Measurements from ENCODE around the gene SLC10A7.

DNA sequence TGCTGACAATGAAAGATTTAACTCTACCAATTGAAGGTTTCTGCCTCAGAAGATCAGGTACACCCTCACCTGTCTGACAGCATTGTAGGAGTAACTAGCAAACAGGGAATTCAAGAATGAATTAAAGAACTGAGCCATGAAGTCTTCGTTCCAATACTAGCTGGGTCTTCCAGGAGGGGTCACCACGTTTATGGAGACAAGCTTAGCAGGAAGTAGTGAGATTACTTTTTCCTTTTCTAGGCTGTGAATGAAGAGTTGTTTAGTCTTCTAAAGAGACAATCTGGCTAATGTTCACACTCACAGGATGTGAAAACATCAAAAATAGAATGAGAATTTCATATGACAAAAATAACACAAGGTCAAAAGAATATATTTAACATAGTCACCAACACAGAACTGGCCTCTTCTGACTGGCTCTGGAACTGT is 252.5 kb downstream of the SLC10A7 start:
- TF ChIP-seq TOX (CRISPR knock-in tag; IDR thresholded peaks at IDR 0.05; ENCODE audit: borderline replicate concordance): no peak
- TF ChIP-seq, protein P1, sequence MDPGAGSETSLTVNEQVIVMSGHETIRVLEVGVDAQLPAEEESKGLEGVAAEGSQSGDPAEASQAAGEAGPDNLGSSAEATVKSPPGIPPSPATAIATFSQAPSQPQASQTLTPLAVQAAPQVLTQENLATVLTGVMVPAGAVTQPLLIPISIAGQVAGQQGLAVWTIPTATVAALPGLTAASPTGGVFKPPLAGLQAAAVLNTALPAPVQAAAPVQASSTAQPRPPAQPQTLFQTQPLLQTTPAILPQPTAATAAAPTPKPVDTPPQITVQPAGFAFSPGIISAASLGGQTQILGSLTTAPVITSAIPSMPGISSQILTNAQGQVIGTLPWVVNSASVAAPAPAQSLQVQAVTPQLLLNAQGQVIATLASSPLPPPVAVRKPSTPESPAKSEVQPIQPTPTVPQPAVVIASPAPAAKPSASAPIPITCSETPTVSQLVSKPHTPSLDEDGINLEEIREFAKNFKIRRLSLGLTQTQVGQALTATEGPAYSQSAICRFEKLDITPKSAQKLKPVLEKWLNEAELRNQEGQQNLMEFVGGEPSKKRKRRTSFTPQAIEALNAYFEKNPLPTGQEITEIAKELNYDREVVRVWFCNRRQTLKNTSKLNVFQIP (CRISPR knock-in tag; IDR thresholded peaks at IDR 0.05; ENCODE audit: borderline replicate concordance, low read depth): no peak
- TF ChIP-seq ZC3H10 (CRISPR knock-in tag; IDR thresholded peaks at IDR 0.05): no peak
- no peak for TF ChIP-seq ZFP30 (CRISPR knock-in tag; IDR thresholded peaks at IDR 0.05)
- no peak for TF ChIP-seq BACH2 (CRISPR knock-in tag; IDR thresholded peaks at IDR 0.05; ENCODE audit: borderline replicate concordance)
- TF ChIP-seq, protein P2, sequence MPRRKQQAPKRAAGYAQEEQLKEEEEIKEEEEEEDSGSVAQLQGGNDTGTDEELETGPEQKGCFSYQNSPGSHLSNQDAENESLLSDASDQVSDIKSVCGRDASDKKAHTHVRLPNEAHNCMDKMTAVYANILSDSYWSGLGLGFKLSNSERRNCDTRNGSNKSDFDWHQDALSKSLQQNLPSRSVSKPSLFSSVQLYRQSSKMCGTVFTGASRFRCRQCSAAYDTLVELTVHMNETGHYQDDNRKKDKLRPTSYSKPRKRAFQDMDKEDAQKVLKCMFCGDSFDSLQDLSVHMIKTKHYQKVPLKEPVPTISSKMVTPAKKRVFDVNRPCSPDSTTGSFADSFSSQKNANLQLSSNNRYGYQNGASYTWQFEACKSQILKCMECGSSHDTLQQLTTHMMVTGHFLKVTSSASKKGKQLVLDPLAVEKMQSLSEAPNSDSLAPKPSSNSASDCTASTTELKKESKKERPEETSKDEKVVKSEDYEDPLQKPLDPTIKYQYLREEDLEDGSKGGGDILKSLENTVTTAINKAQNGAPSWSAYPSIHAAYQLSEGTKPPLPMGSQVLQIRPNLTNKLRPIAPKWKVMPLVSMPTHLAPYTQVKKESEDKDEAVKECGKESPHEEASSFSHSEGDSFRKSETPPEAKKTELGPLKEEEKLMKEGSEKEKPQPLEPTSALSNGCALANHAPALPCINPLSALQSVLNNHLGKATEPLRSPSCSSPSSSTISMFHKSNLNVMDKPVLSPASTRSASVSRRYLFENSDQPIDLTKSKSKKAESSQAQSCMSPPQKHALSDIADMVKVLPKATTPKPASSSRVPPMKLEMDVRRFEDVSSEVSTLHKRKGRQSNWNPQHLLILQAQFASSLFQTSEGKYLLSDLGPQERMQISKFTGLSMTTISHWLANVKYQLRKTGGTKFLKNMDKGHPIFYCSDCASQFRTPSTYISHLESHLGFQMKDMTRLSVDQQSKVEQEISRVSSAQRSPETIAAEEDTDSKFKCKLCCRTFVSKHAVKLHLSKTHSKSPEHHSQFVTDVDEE (CRISPR knock-in tag; IDR thresholded peaks at IDR 0.05): no peak
- TF ChIP-seq ZNF8 (CRISPR knock-in tag; IDR thresholded peaks at IDR 0.05): no peak
- TF ChIP-seq GLIS3 (CRISPR knock-in tag; IDR thresholded peaks at IDR 0.05): no peak
- TF ChIP-seq, protein P3, sequence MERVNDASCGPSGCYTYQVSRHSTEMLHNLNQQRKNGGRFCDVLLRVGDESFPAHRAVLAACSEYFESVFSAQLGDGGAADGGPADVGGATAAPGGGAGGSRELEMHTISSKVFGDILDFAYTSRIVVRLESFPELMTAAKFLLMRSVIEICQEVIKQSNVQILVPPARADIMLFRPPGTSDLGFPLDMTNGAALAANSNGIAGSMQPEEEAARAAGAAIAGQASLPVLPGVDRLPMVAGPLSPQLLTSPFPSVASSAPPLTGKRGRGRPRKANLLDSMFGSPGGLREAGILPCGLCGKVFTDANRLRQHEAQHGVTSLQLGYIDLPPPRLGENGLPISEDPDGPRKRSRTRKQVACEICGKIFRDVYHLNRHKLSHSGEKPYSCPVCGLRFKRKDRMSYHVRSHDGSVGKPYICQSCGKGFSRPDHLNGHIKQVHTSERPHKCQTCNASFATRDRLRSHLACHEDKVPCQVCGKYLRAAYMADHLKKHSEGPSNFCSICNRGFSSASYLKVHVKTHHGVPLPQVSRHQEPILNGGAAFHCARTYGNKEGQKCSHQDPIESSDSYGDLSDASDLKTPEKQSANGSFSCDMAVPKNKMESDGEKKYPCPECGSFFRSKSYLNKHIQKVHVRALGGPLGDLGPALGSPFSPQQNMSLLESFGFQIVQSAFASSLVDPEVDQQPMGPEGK (CRISPR knock-in tag; IDR thresholded peaks at IDR 0.05; ENCODE audit: borderline replicate concordance): no peak
- TF ChIP-seq ESRRG (CRISPR knock-in tag; IDR thresholded peaks at IDR 0.05): no peak
